WTC11 (cell line): ENCODE data around the gene BLOC1S1. TPM values are rescaled to one million over a fixed set of nuclear protein-coding genes. Genes with fewer than 3 reads are reported as not detected.

Experiments used
- ATAC-seq: fragments of 200-7000 bp; cut with Tn5 transposase; 2 replicates; pipeline ENCODE4 v1.10.0; 2021; ENCODE audit warnings: mild to moderate bottlenecking, moderate library complexity
- CTCF ChIA-PET: fragments of 300-600 bp; sonication (Branson Sonifier 250); formaldehyde crosslinking; loops from one replicate; lab custom pipeline; 2021; ENCODE audit warnings: antibody characterized with exemption; lab: Charles Lee
- POLR2A ChIA-PET: fragments of 350-600 bp; sonication (Branson Sonifier 250); formaldehyde crosslinking; loops from one replicate; lab custom pipeline; 2021; ENCODE audit warnings: antibody characterized with exemption; lab: Charles Lee
- DNase-seq: peaks from one replicate; pipeline ENCODE4 v3.0.0; 2021; ENCODE audit warnings: low spot score
- H3K27ac Mint-ChIP-seq: 2 replicates; pipeline ENCODE4 v1.8.0; 2021; ENCODE audit warnings: mixed read lengths
- H3K27me3 Mint-ChIP-seq: 2 replicates; pipeline ENCODE4 v1.8.0; 2021; ENCODE audit warnings: low read depth, mild to moderate bottlenecking, moderate library complexity, mixed read lengths
- H3K36me3 Mint-ChIP-seq: 2 replicates; pipeline ENCODE4 v1.8.0; 2021; ENCODE audit warnings: mixed read lengths
- H3K4me1 Mint-ChIP-seq: 2 replicates; pipeline ENCODE4 v1.8.0; 2022; ENCODE audit warnings: mixed read lengths
- H3K4me3 Mint-ChIP-seq: 2 replicates; pipeline ENCODE4 v1.8.0; 2021; ENCODE audit warnings: mild to moderate bottlenecking, moderate library complexity, mixed read lengths
- H3K9me3 Mint-ChIP-seq: 2 replicates; pipeline ENCODE4 v1.8.0; 2021; ENCODE audit warnings: mixed read lengths
- AR ChIP-seq: fragments of 250-450 bp; sonication (Bioruptor Pico); IDR thresholded peaks from 2 replicates; pipeline ENCODE4 v1.9.0; 2021; ENCODE audit warnings: mild to moderate bottlenecking
- CREM ChIP-seq: sonication (generic); formaldehyde crosslinking; IDR thresholded peaks from 2 replicates; pipeline ENCODE4 v1.8.1; 2022; ENCODE audit warnings: mild to moderate bottlenecking, missing genetic modification reagents, moderate library complexity
- CTCF ChIP-seq: fragments of 200-600 bp; IDR thresholded peaks from 2 replicates; pipeline ENCODE4 v1.8.0; 2022; ENCODE audit warnings: antibody characterized with exemption
- E2F4 ChIP-seq: sonication (generic); formaldehyde crosslinking; IDR thresholded peaks from 2 replicates; pipeline ENCODE4 v1.8.1; 2022; ENCODE audit warnings: low read depth, mild to moderate bottlenecking, moderate library complexity, missing genetic modification reagents, borderline replicate concordance
- ELF4 ChIP-seq: sonication (generic); formaldehyde crosslinking; IDR thresholded peaks from 2 replicates; pipeline ENCODE4 v1.8.1; 2022; ENCODE audit warnings: low read depth, mild to moderate bottlenecking, moderate library complexity, missing genetic modification reagents
- EMX1 ChIP-seq: fragments of 250-450 bp; sonication (Bioruptor Pico); IDR thresholded peaks from 2 replicates; pipeline ENCODE4 v1.8.0; 2021; ENCODE audit warnings: mild to moderate bottlenecking
- ESRRA ChIP-seq: sonication (generic); formaldehyde crosslinking; IDR thresholded peaks from 2 replicates; pipeline ENCODE4 v1.8.1; 2022; ENCODE audit warnings: mild to moderate bottlenecking, missing genetic modification reagents, borderline replicate concordance
- HMGA2 ChIP-seq: fragments of 250-450 bp; sonication (Bioruptor Pico); IDR thresholded peaks from 2 replicates; pipeline ENCODE4 v1.4.0; 2021; ENCODE audit warnings: mild to moderate bottlenecking, moderate library complexity
- IRF2 ChIP-seq: sonication (generic); formaldehyde crosslinking; IDR thresholded peaks from 2 replicates; pipeline ENCODE4 v1.8.0; 2022; ENCODE audit warnings: low read depth, missing genetic modification reagents, borderline replicate concordance
- KAT7 ChIP-seq: sonication (generic); formaldehyde crosslinking; IDR thresholded peaks from 2 replicates; pipeline ENCODE4 v1.8.1; 2023; ENCODE audit warnings: missing genetic modification reagents, mild to moderate bottlenecking, borderline replicate concordance
- SP1 ChIP-seq: sonication (generic); formaldehyde crosslinking; conservative IDR thresholded peaks from 2 replicates; pipeline ENCODE4 v1.8.1; 2022; ENCODE audit warnings: missing genetic modification reagents
- TCF7 ChIP-seq: sonication (generic); formaldehyde crosslinking; IDR thresholded peaks from 2 replicates; pipeline ENCODE4 v1.8.0; 2022; ENCODE audit warnings: mild to moderate bottlenecking, low read depth, missing genetic modification reagents, moderate library complexity
- USF2 ChIP-seq: sonication (generic); formaldehyde crosslinking; IDR thresholded peaks from 2 replicates; pipeline ENCODE4 v1.8.1; 2023; ENCODE audit warnings: mild to moderate bottlenecking, missing genetic modification reagents, moderate library complexity
- ZNF121 ChIP-seq: sonication (generic); formaldehyde crosslinking; IDR thresholded peaks from 2 replicates; pipeline ENCODE4 v1.8.0; 2023; ENCODE audit warnings: missing genetic modification reagents
- ZNF425 ChIP-seq: fragments of 250-450 bp; sonication (Bioruptor Pico); conservative IDR thresholded peaks from 2 replicates; pipeline ENCODE4 v1.9.0; 2021; ENCODE audit warnings: mild to moderate bottlenecking
- ZNF671 ChIP-seq: fragments of 250-450 bp; sonication (Bioruptor Pico); IDR thresholded peaks from 2 replicates; pipeline ENCODE4 v1.8.0; 2021; ENCODE audit warnings: mild to moderate bottlenecking
- total RNA-seq: library from RNA; stranded (reverse); gene quantifications from 3 replicates; pipeline ENCODE4 v1.2.3, GENCODE V29; 2021
- TF ChIP-seq, protein P1 (sequence below): sonication (generic); formaldehyde crosslinking; conservative IDR thresholded peaks from 2 replicates; pipeline ENCODE4 v1.8.1; 2022; ENCODE audit warnings: mild to moderate bottlenecking, missing genetic modification reagents
- TF ChIP-seq, protein P2 (sequence below): sonication (generic); formaldehyde crosslinking; IDR thresholded peaks from 2 replicates; pipeline ENCODE4 v1.8.1; 2023; ENCODE audit warnings: mild to moderate bottlenecking, missing genetic modification reagents, borderline replicate concordance

Gene BLOC1S1
- total RNA-seq, 1 experiment from 2014 or later, result 81.9 TPM

DNA sequence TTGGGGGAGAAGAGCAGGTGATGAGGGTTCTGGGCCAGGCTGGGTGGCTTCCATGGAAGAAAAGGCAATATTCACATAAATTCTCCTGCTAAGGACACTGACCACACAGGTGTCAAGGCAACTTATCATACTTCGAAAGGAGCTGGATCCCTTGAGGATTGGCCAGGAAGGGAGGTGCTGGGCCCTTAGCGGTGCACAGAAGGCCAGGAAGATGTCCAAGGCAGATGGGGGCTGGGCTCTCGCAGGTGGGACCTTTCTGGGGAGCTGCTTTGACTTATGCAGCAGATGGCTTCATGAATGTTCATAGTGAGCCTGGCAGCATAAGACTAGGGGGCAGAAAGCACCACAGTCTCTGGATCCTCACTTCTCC lies 9.1 kb downstream of the BLOC1S1 start:
- ChIA-PET POLR2A (no interaction called here), CTCF (interaction anchor here (0.5 to 10.8 kb wide), 17 partner anchors 9 to 303 kb away, joined by 3 to 160 read pairs (median 4); partner anchors contain the start of genes BLOC1S1, ITGA7, ORMDL2 and RAB5B)
- Mint-ChIP-seq H3K27ac (no peak overlapping the region), H3K4me1 (peaks cover 16% of the 10 kb centered on the region), H3K27me3 (no peaks in the 10 kb centered on the region)
- no peak for ATAC-seq
- DNase-seq, result no peak
- TF ChIP-seq E2F4 (CRISPR knock-in tag) (no peak), EMX1 (CRISPR knock-in tag) (no peak), ZNF671 (CRISPR knock-in tag) (no peak)
- TF ChIP-seq, all 79 proteins: peak for 0
- Mint-ChIP-seq H3K9me3 (no peaks in the 10 kb centered on the region), H3K4me3 (no peak overlapping the region), H3K36me3 (peaks cover 20% of the 10 kb centered on the region)

DNA sequence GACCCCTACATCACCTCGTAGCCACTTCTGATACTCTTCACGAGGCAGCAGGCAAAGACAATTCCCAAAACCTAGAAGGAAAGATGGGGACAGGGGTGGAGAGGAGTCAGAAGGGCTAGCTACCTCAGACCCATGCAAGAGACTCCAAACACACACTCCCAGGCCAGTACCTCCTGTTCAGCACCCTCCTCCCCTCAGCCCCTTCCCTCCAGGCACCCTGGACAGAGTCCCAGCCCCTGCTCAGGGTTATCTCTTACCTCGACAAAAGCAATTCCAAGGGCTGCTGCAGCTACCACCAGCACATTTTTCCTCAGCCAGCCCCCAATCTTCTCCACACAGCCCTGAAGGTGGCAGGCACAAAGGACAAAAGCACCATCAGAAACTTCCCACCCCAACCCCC lies 9.7 kb downstream of the BLOC1S1 start:
- no peaks in the 10 kb centered on the region for H3K9me3 Mint-ChIP-seq
- H3K4me1 Mint-ChIP-seq, result peaks cover 23% of the 10 kb centered on the region
- no peaks in the 10 kb centered on the region for H3K27me3 Mint-ChIP-seq
- ATAC-seq (no peak), DNase-seq (no peak)
- no peak overlapping the region for H3K4me3 Mint-ChIP-seq
- no peak for TF ChIP-seq AR (CRISPR knock-in tag)
- TF ChIP-seq IRF2, result no peak
- TF ChIP-seq USF2, result no peak
- TF ChIP-seq ELF4 (CRISPR knock-in tag), result no peak
- TF ChIP-seq TCF7 (CRISPR knock-in tag), result no peak
- TF ChIP-seq, protein P1, sequence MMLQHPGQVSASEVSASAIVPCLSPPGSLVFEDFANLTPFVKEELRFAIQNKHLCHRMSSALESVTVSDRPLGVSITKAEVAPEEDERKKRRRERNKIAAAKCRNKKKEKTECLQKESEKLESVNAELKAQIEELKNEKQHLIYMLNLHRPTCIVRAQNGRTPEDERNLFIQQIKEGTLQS (CRISPR knock-in tag), result no peak
- no peak for TF ChIP-seq ZNF121 (CRISPR knock-in tag)
- peaks cover 20% of the 10 kb centered on the region for H3K36me3 Mint-ChIP-seq
- POLR2A ChIA-PET, result no interaction called here
- CTCF ChIA-PET, result interaction anchor here (0.6 to 10.8 kb wide), 13 partner anchors 9 to 205 kb away, joined by 3 to 160 read pairs (median 4); partner anchors contain the start of gene ITGA7
- no peak overlapping the region for H3K27ac Mint-ChIP-seq

GRCh38 chr12:55726971-55727370 lies 11.1 kb downstream of the BLOC1S1 start:
- peaks cover 27% of the 10 kb centered on the region for H3K4me1 Mint-ChIP-seq
- peak overlapping the region; percentile 88 for H3K4me3 Mint-ChIP-seq
- no peaks in the 10 kb centered on the region for H3K9me3 Mint-ChIP-seq
- no peak for ATAC-seq
- ChIA-PET CTCF (interaction anchor here (1.1 kb wide), 1 partner anchor 10 kb away, joined by 5 read pairs; no protein-coding TSS in a partner anchor), POLR2A (no interaction called here)
- H3K27ac Mint-ChIP-seq, result no peak overlapping the region
- H3K36me3 Mint-ChIP-seq, result peaks cover 20% of the 10 kb centered on the region
- H3K27me3 Mint-ChIP-seq, result no peaks in the 10 kb centered on the region
- no peak for DNase-seq
- TF ChIP-seq HMGA2 (CRISPR knock-in tag), result no peak
- no peak for TF ChIP-seq KAT7 (CRISPR knock-in tag)
- TF ChIP-seq ZNF671 (CRISPR knock-in tag), result no peak
- no peak for TF ChIP-seq SP1
- no peak for TF ChIP-seq CREM (CRISPR knock-in tag)
- TF ChIP-seq ZNF425 (CRISPR knock-in tag), result no peak
- TF ChIP-seq, protein P2, sequence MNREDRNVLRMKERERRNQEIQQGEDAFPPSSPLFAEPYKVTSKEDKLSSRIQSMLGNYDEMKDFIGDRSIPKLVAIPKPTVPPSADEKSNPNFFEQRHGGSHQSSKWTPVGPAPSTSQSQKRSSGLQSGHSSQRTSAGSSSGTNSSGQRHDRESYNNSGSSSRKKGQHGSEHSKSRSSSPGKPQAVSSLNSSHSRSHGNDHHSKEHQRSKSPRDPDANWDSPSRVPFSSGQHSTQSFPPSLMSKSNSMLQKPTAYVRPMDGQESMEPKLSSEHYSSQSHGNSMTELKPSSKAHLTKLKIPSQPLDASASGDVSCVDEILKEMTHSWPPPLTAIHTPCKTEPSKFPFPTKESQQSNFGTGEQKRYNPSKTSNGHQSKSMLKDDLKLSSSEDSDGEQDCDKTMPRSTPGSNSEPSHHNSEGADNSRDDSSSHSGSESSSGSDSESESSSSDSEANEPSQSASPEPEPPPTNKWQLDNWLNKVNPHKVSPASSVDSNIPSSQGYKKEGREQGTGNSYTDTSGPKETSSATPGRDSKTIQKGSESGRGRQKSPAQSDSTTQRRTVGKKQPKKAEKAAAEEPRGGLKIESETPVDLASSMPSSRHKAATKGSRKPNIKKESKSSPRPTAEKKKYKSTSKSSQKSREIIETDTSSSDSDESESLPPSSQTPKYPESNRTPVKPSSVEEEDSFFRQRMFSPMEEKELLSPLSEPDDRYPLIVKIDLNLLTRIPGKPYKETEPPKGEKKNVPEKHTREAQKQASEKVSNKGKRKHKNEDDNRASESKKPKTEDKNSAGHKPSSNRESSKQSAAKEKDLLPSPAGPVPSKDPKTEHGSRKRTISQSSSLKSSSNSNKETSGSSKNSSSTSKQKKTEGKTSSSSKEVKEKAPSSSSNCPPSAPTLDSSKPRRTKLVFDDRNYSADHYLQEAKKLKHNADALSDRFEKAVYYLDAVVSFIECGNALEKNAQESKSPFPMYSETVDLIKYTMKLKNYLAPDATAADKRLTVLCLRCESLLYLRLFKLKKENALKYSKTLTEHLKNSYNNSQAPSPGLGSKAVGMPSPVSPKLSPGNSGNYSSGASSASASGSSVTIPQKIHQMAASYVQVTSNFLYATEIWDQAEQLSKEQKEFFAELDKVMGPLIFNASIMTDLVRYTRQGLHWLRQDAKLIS (CRISPR knock-in tag), result no peak
- TF ChIP-seq CTCF, result no peak
- TF ChIP-seq ESRRA, result no peak
